ENCODE results near the gene EXOC6.

The EXOC6 gene

GRCh38 chr10:93069245-93069561, 220.9 kb downstream of the EXOC6 start:
- Histone ChIP-seq H3K27me3 (ENCODE audit: insufficient read depth, low read depth) (peaks cover 4% of the 10 kb centered on the region; the same call in 1 of the 2 replicates), H3K27ac (no peak overlapping the region), H3K79me2 (ENCODE audit: insufficient read depth, low read depth) (no peaks in the 10 kb centered on the region), H3K4me3 (IDR thresholded peaks at IDR 0.05; ENCODE audit: insufficient read depth, low read depth, low read length) (no peak overlapping the region), H3K4me1 (ENCODE audit: low read depth, poor library complexity, severe bottlenecking) (peaks cover 16% of the 10 kb centered on the region), H2AFZ (ENCODE audit: low read depth) (no peak overlapping the region), H4K20me1 (ENCODE audit: insufficient read depth) (no peaks in the 10 kb centered on the region), H3K36me3 (ENCODE audit: insufficient read depth) (no peaks in the 10 kb centered on the region), H3K4me2 (no peak overlapping the region), H3K9ac (no peak overlapping the region)
- TF ChIP-seq CTCF (conservative IDR thresholded peaks at IDR 0.05; ENCODE audit: low read depth, low read length) = no peak

GRCh38 chr10:93070378-93071176, 222.3 kb downstream of the EXOC6 start:
- no peaks in the 10 kb centered on the region for H3K79me2 ChIP-seq (ENCODE audit: insufficient read depth, low read depth)
- no peak overlapping the region for H3K27ac ChIP-seq
- H3K4me3 ChIP-seq (IDR thresholded peaks at IDR 0.05; ENCODE audit: insufficient read depth, low read depth, low read length) = no peak overlapping the region
- peaks cover 30% of the 10 kb centered on the region for H3K4me1 ChIP-seq (ENCODE audit: low read depth, poor library complexity, severe bottlenecking)
- peaks cover 4% of the 10 kb centered on the region; the same call in 1 of the 2 replicates for H3K27me3 ChIP-seq (ENCODE audit: insufficient read depth, low read depth)
- no peak overlapping the region for H2AFZ ChIP-seq (ENCODE audit: low read depth)
- H3K9ac ChIP-seq = no peak overlapping the region
- no peaks in the 10 kb centered on the region for H4K20me1 ChIP-seq (ENCODE audit: insufficient read depth)
- no peak for TF ChIP-seq CTCF (conservative IDR thresholded peaks at IDR 0.05; ENCODE audit: low read depth, low read length)
- H3K4me2 ChIP-seq = no peak overlapping the region
- no peaks in the 10 kb centered on the region for H3K36me3 ChIP-seq (ENCODE audit: insufficient read depth)

GRCh38 chr10:93071177-93071472, 222.8 kb downstream of the EXOC6 start:
- Histone ChIP-seq H3K4me1 (ENCODE audit: low read depth, poor library complexity, severe bottlenecking) (peaks cover 35% of the 10 kb centered on the region), H3K79me2 (ENCODE audit: insufficient read depth, low read depth) (no peaks in the 10 kb centered on the region), H3K27me3 (ENCODE audit: insufficient read depth, low read depth) (peaks cover 4% of the 10 kb centered on the region; the same call in 1 of the 2 replicates), H3K4me3 (IDR thresholded peaks at IDR 0.05; ENCODE audit: insufficient read depth, low read depth, low read length) (no peak overlapping the region), H2AFZ (ENCODE audit: low read depth) (no peak overlapping the region), H4K20me1 (ENCODE audit: insufficient read depth) (no peaks in the 10 kb centered on the region), H3K27ac (no peak overlapping the region), H3K36me3 (ENCODE audit: insufficient read depth) (no peaks in the 10 kb centered on the region), H3K9ac (no peak overlapping the region), H3K4me2 (no peak overlapping the region)
- no peak for TF ChIP-seq CTCF (conservative IDR thresholded peaks at IDR 0.05; ENCODE audit: low read depth, low read length)

- H2AFZ ChIP-seq (ENCODE audit: low read depth) = peak overlapping the region; percentile 71; the same call in 1 of the 2 replicates
Measured at GRCh38 chr10:93071674-93072224, 223.4 kb downstream of the EXOC6 start.

More at GRCh38 chr10:93071674-93072224, 223.4 kb downstream of the EXOC6 start:
- H3K4me2 ChIP-seq = peak overlapping the region; percentile 86
- no peak overlapping the region for H3K27ac ChIP-seq
- H3K27me3 ChIP-seq (ENCODE audit: insufficient read depth, low read depth) = peaks cover 4% of the 10 kb centered on the region; the same call in 1 of the 2 replicates
- no peak overlapping the region; the same call in 1 of the 2 replicates for H3K9ac ChIP-seq
- no peaks in the 10 kb centered on the region for H3K79me2 ChIP-seq (ENCODE audit: insufficient read depth, low read depth)
- H3K4me1 ChIP-seq (ENCODE audit: low read depth, poor library complexity, severe bottlenecking) = peaks cover 41% of the 10 kb centered on the region
- no peaks in the 10 kb centered on the region for H4K20me1 ChIP-seq (ENCODE audit: insufficient read depth)
- TF ChIP-seq CTCF (conservative IDR thresholded peaks at IDR 0.05; ENCODE audit: low read depth, low read length) = no peak
- no peak overlapping the region for H3K4me3 ChIP-seq (IDR thresholded peaks at IDR 0.05; ENCODE audit: insufficient read depth, low read depth, low read length)
- H3K36me3 ChIP-seq (ENCODE audit: insufficient read depth) = no peaks in the 10 kb centered on the region

Measured in KMS-11 (cell line).